ENCODE data around the gene TBC1D10B. TPM values are rescaled to one million over a fixed set of nuclear protein-coding genes. Genes with fewer than 3 reads are reported as not detected.

Gene TBC1D10B
- total RNA-seq, 1 donor from 2014 or later = 73.6 TPM

GRCh38 chr16:30394592-30395154 lies 24.4 kb upstream of the TBC1D10B start:
- peaks cover 35% of the 10 kb centered on the region for H3K4me1 Mint-ChIP-seq (ENCODE audit: low read depth)
- no peaks in the 10 kb centered on the region for H3K27me3 Mint-ChIP-seq (ENCODE audit: insufficient read depth)
- no peak for DNase-seq (ENCODE audit: low spot score)
- peak overlapping the region; percentile 90 for H3K4me3 Mint-ChIP-seq
- no peaks in the 10 kb centered on the region for H3K9me3 Mint-ChIP-seq
- peaks cover 16% of the 10 kb centered on the region for H3K36me3 Mint-ChIP-seq (ENCODE audit: low read depth)
- peak overlapping the region; percentile 72 for H3K27ac Mint-ChIP-seq
- intact Hi-C loops (cut with micrococcal nuclease) = loop anchor here (1.0 kb wide), 3 partner anchors 12 to 16 kb away; partner anchors contain the start of genes SEPTIN1 and ZNF771

DNA sequence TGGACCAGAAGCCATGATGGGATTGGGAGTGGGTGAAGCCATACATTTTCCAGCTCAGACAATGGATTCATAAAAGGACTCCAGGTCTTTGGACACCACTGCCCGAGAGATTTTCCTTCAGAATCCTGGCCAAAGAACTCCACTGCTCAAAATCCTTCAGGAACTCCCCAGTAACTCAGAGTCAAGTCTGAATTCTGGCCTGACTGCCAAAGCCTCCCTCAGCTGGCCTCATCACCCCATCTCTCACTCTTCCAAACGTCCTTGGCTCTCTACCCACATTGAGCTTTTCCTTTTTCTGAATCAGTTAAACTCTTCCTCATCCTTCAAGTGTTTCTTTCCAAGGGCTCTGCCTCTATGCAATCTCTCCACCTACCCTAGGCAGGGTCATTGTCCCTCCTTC lies 13.2 kb upstream of the TBC1D10B start:
- intact Hi-C loops (cut with micrococcal nuclease) = no loop called here
- peak overlapping the region; percentile 89 for H3K27ac Mint-ChIP-seq
- peak overlapping the region; percentile 97 for H3K4me3 Mint-ChIP-seq
- H3K36me3 Mint-ChIP-seq (ENCODE audit: low read depth) = peaks cover 24% of the 10 kb centered on the region
- H3K27me3 Mint-ChIP-seq (ENCODE audit: insufficient read depth) = no peaks in the 10 kb centered on the region
- DNase-seq (ENCODE audit: low spot score) = no peak
- peaks cover 45% of the 10 kb centered on the region for H3K4me1 Mint-ChIP-seq (ENCODE audit: low read depth)
- H3K9me3 Mint-ChIP-seq = no peaks in the 10 kb centered on the region

DNA sequence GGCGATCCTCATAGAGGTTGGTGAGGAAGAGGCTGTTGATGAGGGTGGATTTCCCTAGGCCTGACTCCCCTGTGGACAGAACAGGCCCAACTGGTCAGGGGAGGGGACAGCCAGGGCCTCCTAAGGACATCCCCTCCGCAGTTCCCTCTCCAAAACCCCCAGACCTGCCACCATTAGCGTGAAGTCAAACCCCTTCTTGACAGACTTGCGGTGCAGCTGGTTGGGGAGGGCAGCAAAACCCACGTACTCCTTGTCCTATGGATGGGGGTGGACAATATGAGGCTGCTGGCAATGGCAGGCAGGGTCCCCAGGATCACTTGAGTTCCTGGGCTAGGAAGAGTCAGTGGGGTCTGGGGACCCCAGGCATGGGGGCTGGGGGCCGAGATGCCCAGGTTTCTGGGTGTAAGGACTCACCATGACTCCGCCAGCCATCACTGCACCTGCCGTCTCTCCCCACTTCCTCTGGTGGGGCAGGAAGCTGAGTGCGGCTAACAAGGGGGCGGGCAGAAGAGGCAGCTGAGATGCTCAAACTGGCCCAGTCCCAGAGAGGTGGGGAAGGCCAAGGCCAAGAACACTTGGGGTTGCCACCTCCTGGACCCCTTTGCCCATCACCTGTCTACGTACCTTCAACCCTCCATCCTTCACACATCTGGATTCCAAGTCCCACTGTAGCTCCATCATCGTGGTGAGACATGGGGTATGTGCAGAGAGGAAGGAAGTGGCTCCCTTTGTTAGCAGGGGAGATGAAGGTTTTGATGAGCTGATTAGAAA lies 12.0 kb upstream of the TBC1D10B start, which contains the start of gene SEPTIN1:
Gene SEPTIN1, minus strand, starts transcription at position 451 of the 771 bp plus-strand sequence. Its CDS starts 19 bp downstream, at position 432.
- H3K27me3 Mint-ChIP-seq (ENCODE audit: insufficient read depth) = no peaks in the 10 kb centered on the region
- DNase-seq (ENCODE audit: low spot score) = peak; percentile 78
- peaks cover 57% of the 10 kb centered on the region for H3K4me1 Mint-ChIP-seq (ENCODE audit: low read depth)
- H3K36me3 Mint-ChIP-seq (ENCODE audit: low read depth) = peaks cover 27% of the 10 kb centered on the region
- peak within 1 kb of the TSS; percentile 89 for H3K27ac Mint-ChIP-seq
- intact Hi-C loops (cut with micrococcal nuclease) = loop anchor here (1.0 kb wide), 2 partner anchors 12 to 13 kb away; partner anchors contain the start of genes TBC1D10B and ZNF48
- H3K9me3 Mint-ChIP-seq = no peaks in the 10 kb centered on the region
- H3K4me3 Mint-ChIP-seq = peak within 1 kb of the TSS; percentile 97

GRCh38 chr16:30381291-30382041 lies 11.2 kb upstream of the TBC1D10B start:
- peak overlapping the region; percentile 89 for H3K27ac Mint-ChIP-seq
- H3K4me1 Mint-ChIP-seq (ENCODE audit: low read depth) = peaks cover 63% of the 10 kb centered on the region
- H3K27me3 Mint-ChIP-seq (ENCODE audit: insufficient read depth) = peaks cover 2% of the 10 kb centered on the region
- H3K9me3 Mint-ChIP-seq = no peaks in the 10 kb centered on the region
- H3K4me3 Mint-ChIP-seq = peak overlapping the region; percentile 97
- H3K36me3 Mint-ChIP-seq (ENCODE audit: low read depth) = peaks cover 27% of the 10 kb centered on the region
- intact Hi-C loops (cut with micrococcal nuclease) = loop anchor here (1.0 kb wide), 2 partner anchors 11 to 14 kb away; partner anchors contain the start of genes TBC1D10B and ZNF48
- no peak for DNase-seq (ENCODE audit: low spot score)

GRCh38 chr16:30380803-30381208 lies 10.5 kb upstream of the TBC1D10B start:
- peak overlapping the region; percentile 97 for H3K4me3 Mint-ChIP-seq
- H3K36me3 Mint-ChIP-seq (ENCODE audit: low read depth) = peaks cover 27% of the 10 kb centered on the region
- H3K9me3 Mint-ChIP-seq = no peaks in the 10 kb centered on the region
- H3K27ac Mint-ChIP-seq = peak overlapping the region; percentile 89
- no peak for DNase-seq (ENCODE audit: low spot score)
- peaks cover 63% of the 10 kb centered on the region for H3K4me1 Mint-ChIP-seq (ENCODE audit: low read depth)
- intact Hi-C loops (cut with micrococcal nuclease) = no loop called here
- H3K27me3 Mint-ChIP-seq (ENCODE audit: insufficient read depth) = peaks cover 2% of the 10 kb centered on the region

- peaks cover 2% of the 10 kb centered on the region for H3K27me3 Mint-ChIP-seq (ENCODE audit: insufficient read depth)
- intact Hi-C loops (cut with micrococcal nuclease) = no loop called here
- H3K36me3 Mint-ChIP-seq (ENCODE audit: low read depth) = peaks cover 25% of the 10 kb centered on the region
- H3K4me1 Mint-ChIP-seq (ENCODE audit: low read depth) = peaks cover 59% of the 10 kb centered on the region
- DNase-seq (ENCODE audit: low spot score) = no peak
- H3K4me3 Mint-ChIP-seq = peak overlapping the region; percentile 97
- H3K27ac Mint-ChIP-seq = peak overlapping the region; percentile 100
- no peaks in the 10 kb centered on the region for H3K9me3 Mint-ChIP-seq
These were observed 9.9 kb upstream of the TBC1D10B start for GRCh38 chr16:30380072-30380802.

DNA sequence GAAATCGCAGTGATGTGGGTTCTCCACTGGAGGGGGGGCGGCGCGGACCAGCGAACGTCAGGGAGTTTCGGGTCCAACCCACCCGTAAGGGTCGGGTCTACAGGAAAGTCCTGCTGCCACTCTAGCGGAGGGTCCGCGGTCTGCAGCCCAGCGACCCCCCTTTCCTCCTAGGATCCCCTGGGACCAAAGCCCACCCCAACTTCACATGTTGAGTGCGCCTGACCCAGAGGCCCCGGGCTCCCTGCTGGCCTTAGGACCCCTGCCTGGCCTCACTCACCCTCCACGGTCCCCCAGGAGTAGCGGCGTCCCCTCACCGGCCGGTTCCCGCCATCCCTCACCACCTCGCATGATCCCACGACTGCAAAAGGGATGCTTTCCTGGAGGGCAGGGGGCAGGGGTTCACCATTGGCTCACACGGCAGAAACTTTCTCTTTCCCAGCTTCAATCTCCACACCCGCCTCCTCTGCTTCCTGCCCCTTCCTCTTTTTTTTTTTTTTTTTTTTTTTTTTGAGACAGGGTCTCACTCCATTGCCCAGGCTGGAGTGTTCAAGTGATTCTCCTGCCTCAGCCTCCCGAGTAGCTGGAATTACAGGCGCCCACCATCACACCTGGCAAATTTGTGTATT lies 9.0 kb upstream of the TBC1D10B start:
- Mint-ChIP-seq H3K4me1 (ENCODE audit: low read depth) (peaks cover 59% of the 10 kb centered on the region), H3K27ac (peak overlapping the region; percentile 100), H3K9me3 (no peaks in the 10 kb centered on the region), H3K27me3 (ENCODE audit: insufficient read depth) (peaks cover 2% of the 10 kb centered on the region), H3K36me3 (ENCODE audit: low read depth) (peaks cover 25% of the 10 kb centered on the region), H3K4me3 (peak overlapping the region; percentile 97)
- DNase-seq (ENCODE audit: low spot score) = no peak
- intact Hi-C loops (cut with micrococcal nuclease) = loop anchor here (2.0 to 10.0 kb wide), 4 partner anchors 44 to 572 kb away; partner anchors contain the start of genes ALDOA, HIRIP3, INO80E and MAZ

DNA sequence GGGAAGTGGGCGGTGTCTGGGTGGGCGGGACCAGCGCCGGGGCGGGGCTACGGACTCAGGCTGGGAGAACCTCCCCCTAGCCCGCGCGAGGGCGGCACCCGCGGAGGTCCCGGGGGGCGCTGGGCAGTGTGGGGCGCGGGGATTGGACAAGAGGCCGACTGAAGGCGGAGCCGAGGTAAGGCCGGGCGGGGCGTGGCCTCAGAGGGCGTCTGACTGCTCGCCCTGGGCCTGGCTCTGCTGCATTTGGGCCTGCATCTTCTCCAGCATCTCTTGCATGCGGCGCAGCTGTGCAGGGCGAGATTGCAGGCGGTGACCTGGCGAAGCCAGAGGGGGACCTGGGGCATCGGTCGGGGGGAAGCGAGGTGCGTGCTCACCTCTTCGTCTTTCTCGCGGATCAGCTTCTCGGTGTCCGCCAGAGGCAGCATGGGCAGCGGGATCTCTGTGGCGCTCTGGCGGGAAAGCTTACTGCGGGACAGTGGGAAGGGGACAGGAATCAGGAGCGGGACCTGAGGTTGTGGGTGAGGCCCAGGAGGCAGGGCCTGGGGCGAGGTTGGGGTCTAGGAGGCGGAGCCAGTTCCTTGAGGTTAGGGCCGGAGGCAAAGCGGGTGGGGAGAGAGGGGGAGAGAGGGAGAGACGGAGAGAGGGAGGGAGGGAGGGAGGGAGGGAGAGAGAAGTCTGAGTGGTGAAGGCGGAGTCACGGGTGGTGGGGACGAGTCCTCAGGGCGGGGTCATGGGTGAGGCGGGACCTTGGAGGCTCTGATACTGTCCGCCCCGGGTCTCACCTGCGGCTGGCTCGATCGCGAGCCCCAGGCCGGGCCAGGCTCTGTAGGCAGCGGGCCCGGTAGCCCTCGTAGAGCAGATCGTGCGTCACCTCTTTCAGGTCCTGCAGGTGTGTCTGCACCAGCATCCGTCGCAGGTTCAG lies 8.2 kb upstream of the TBC1D10B start:
- H3K9me3 Mint-ChIP-seq = no peaks in the 10 kb centered on the region
- intact Hi-C loops (cut with micrococcal nuclease) = loop anchor here (1.0 to 10.0 kb wide), 11 partner anchors 8 to 571 kb away; partner anchors contain the start of genes ALDOA, CD2BP2, FBRS and HIRIP3
- H3K4me1 Mint-ChIP-seq (ENCODE audit: low read depth) = peaks cover 55% of the 10 kb centered on the region

DNA sequence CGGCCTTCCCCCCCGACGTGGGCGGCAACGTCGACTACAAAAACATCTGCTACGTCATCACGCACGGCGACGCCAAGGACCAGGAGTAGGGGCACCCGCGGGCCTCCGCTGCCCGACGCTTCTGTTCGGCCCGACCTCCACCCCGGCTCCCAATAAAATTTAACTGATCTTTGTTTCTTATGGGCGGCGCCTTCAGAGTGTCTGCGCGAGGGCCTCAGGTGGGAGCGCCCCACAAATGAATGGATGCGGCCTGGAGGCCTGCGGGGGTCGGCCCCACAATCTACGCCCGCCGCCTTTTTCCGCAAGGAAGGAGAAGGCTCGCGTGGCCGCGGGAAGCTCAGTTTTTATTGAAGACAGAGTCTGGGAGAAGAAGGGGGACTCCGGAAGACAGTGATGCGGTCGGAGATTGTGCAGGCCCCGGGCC lies 7.5 kb upstream of the TBC1D10B start:
- DNase-seq (ENCODE audit: low spot score) = peak; percentile 84
- H3K27me3 Mint-ChIP-seq (ENCODE audit: insufficient read depth) = peaks cover 2% of the 10 kb centered on the region
- peaks cover 25% of the 10 kb centered on the region for H3K36me3 Mint-ChIP-seq (ENCODE audit: low read depth)
- no peaks in the 10 kb centered on the region for H3K9me3 Mint-ChIP-seq
- H3K4me1 Mint-ChIP-seq (ENCODE audit: low read depth) = peaks cover 49% of the 10 kb centered on the region
- H3K4me3 Mint-ChIP-seq = peak overlapping the region; percentile 97
- peak overlapping the region; percentile 100 for H3K27ac Mint-ChIP-seq
- intact Hi-C loops (cut with micrococcal nuclease) = loop anchor here (1.0 to 10.0 kb wide), 11 partner anchors 8 to 571 kb away; partner anchors contain the start of genes ALDOA, CD2BP2, FBRS and HIRIP3

More for the DNA sequence above, 8.2 kb upstream of the TBC1D10B start:
- Mint-ChIP-seq H3K27ac (peak overlapping the region; percentile 100), H3K27me3 (ENCODE audit: insufficient read depth) (peaks cover 2% of the 10 kb centered on the region), H3K36me3 (ENCODE audit: low read depth) (peaks cover 25% of the 10 kb centered on the region), H3K4me3 (peak overlapping the region; percentile 97)
- DNase-seq (ENCODE audit: low spot score) = peak; percentile 98

GRCh38 chr16:30377050-30377811 lies 6.9 kb upstream of the TBC1D10B start:
- H3K27me3 Mint-ChIP-seq (ENCODE audit: insufficient read depth) = peaks cover 2% of the 10 kb centered on the region
- DNase-seq (ENCODE audit: low spot score) = no peak
- intact Hi-C loops (cut with micrococcal nuclease) = loop anchor here (5.0 to 10.0 kb wide), 2 partner anchors 382 to 570 kb away; partner anchors contain the start of genes HIRIP3, INO80E and MAZ
- H3K27ac Mint-ChIP-seq = peak overlapping the region; percentile 100
- H3K9me3 Mint-ChIP-seq = no peaks in the 10 kb centered on the region
- H3K4me1 Mint-ChIP-seq (ENCODE audit: low read depth) = peaks cover 44% of the 10 kb centered on the region
- H3K36me3 Mint-ChIP-seq (ENCODE audit: low read depth) = peaks cover 22% of the 10 kb centered on the region
- peak overlapping the region; percentile 97 for H3K4me3 Mint-ChIP-seq
